Aorta (tissue), 5 donors: Measurements from ENCODE around the gene ZNF667. TPM values are rescaled to one million over a fixed set of nuclear protein-coding genes. Genes with fewer than 3 reads are reported as not detected.

Source experiments
- ATAC-seq: fragments of 200-7000 bp; cut with Tn5 transposase; one replicate; pipeline ENCODE4 v1.9.1; 2022; ENCODE audit warnings: moderate library complexity; ENCODE audit not compliant: low FRiP score
- DNase-seq, 2 donors: peaks; one replicate each; pipeline ENCODE4 v3.0.0-alpha.2; 2020
- H3K27ac ChIP-seq, 2 donors: one replicate each; pipeline ENCODE4 v1.5.1; 2013; ENCODE audit warnings: low read length in 2 of 2, mild to moderate bottlenecking in 2 of 2, moderate library complexity in 2 of 2, control low read depth in 1 of 2, inconsistent platforms in 1 of 2, low read depth in 1 of 2
- H3K27me3 ChIP-seq, 2 donors: one replicate each; pipeline ENCODE4 v1.6.1; 2013; ENCODE audit warnings: control low read depth in 1 of 2, low read length in 1 of 2, mild to moderate bottlenecking in 1 of 2, moderate library complexity in 1 of 2; ENCODE audit not compliant: insufficient read depth in 2 of 2, control insufficient read depth in 1 of 2
- H3K36me3 ChIP-seq, 2 donors: one replicate each; pipeline ENCODE4 v1.6.1; 2013; ENCODE audit warnings: control low read depth in 1 of 2, low read length in 1 of 2, mild to moderate bottlenecking in 1 of 2; ENCODE audit not compliant: insufficient read depth in 2 of 2, control insufficient read depth in 1 of 2
- H3K4me1 ChIP-seq, 2 donors: one replicate each; pipeline ENCODE4 v1.6.1; 2013; ENCODE audit warnings: low read length in 2 of 2, control low read depth in 1 of 2, mild to moderate bottlenecking in 1 of 2, moderate library complexity in 1 of 2; ENCODE audit not compliant: insufficient read depth in 2 of 2, control insufficient read depth in 1 of 2
- H3K4me3 ChIP-seq, 2 donors: one replicate each; pipeline ENCODE4 v1.5.1; 2013; ENCODE audit warnings: low read length in 2 of 2, control low read depth in 1 of 2, mild to moderate bottlenecking in 1 of 2
- H3K9me3 ChIP-seq: one replicate; pipeline ENCODE4 v1.6.1; 2013; ENCODE audit warnings: mild to moderate bottlenecking, low read length; ENCODE audit not compliant: control insufficient read depth
- WGBS, 2 donors: extraction: QIAGEN DNeasy Blood & Tissue Kit; methylation state at CpG; one replicate each; pipeline ENCODE4 v1.1.7; 2013; 5-methylcytosine and 5-hydroxymethylcytosine counted together
- intact Hi-C, 2 donors: fragments of 100-400 bp; cut with DNase I; formaldehyde crosslinking; loops; one replicate each; pipeline versions ENCODE4 v1.14.2 to v1.15.0; 2022
- polyA plus RNA-seq, 2 donors: library from polyadenylated mRNA; stranded (reverse); fragments of 200-250 nt; gene quantifications; one replicate each; pipeline ENCODE4 v1.2.3, GENCODE V29; 2013
- total RNA-seq, 2 donors: library from RNA; stranded (reverse); fragmentation: NEBNext Ultra II Directional; extraction: Animal tissue kit (Norgen Biotek cat#: 25700); gene quantifications; one replicate each; pipeline ENCODE4 v1.2.1, GENCODE V29; 2021
- donor health status: healthy with polysubstance abuse.
- donor health status: Bipolar disorder and iron deficiency.
- donor health status: DM: no; HTN: no; CAD: no.
- donor health status: DM: no; HTN: no; CAD: no.
- donor health status: DM: yes; HTN: yes; CAD: no.

Gene ZNF667
- total and polyA plus RNA-seq, 4 donors, result 2.8 to 7.0 (median 4.3) TPM

GRCh38 chr19:56476093-56476492, 1.1 kb downstream of the ZNF667 start:
- 80 to 85% methylated on average over 10 of the region's 10 CpGs for WGBS, 2 donors
- Histone ChIP-seq H3K36me3 (peaks cover 0 to 2% of the 10 kb centered on the region in 2 donors), H3K9me3 (peaks cover 10% of the 10 kb centered on the region), H3K27me3 (no peaks in the 10 kb centered on the region), H3K4me1 (peaks cover 0 to 3% of the 10 kb centered on the region in 2 donors), H3K4me3 (no peak overlapping the region), H3K27ac (no peak overlapping the region)
- DNase-seq, result no peak
- ATAC-seq, result no peak
- intact Hi-C loops, result loop anchor here in 1 of 2 donors (5.0 kb wide), 1 partner anchor 74 kb away; the partner anchor contains the start of gene ZNF583

- H3K4me3 ChIP-seq, result no peak overlapping the region
- H3K9me3 ChIP-seq, result peaks cover 20% of the 10 kb centered on the region
- peaks cover 0 to 3% of the 10 kb centered on the region in 2 donors for H3K4me1 ChIP-seq
- H3K36me3 ChIP-seq, result peaks cover 0 to 4% of the 10 kb centered on the region in 2 donors
- H3K27me3 ChIP-seq, result no peaks in the 10 kb centered on the region
- H3K27ac ChIP-seq, result no peak overlapping the region
- no peak for DNase-seq
- intact Hi-C loops, result no loop called here
- ATAC-seq, result no peak
- WGBS, 2 donors, result 68 to 72% methylated on average over 3 of the region's 3 CpGs
Measured at GRCh38 chr19:56474308-56474707, 2.8 kb downstream of the ZNF667 start.

- ATAC-seq (no peak), DNase-seq (no peak)
- Histone ChIP-seq H3K9me3 (peaks cover 14% of the 10 kb centered on the region), H3K27me3 (no peaks in the 10 kb centered on the region), H3K27ac (no peak overlapping the region), H3K4me1 (no peaks in the 10 kb centered on the region), H3K36me3 (peaks cover 0 to 11% of the 10 kb centered on the region in 2 donors), H3K4me3 (peak overlapping the region in 1 of 2 donors; percentile 4)
- intact Hi-C loops, result no loop called here
- WGBS, 2 donors, result 97 to 98% methylated on average over 8 of the region's 8 CpGs
Measured at GRCh38 chr19:56441206-56441792, 35.8 kb downstream of the ZNF667 start.

- Histone ChIP-seq H3K36me3 (peaks cover 4 to 12% of the 10 kb centered on the region in 2 donors), H3K4me1 (no peaks in the 10 kb centered on the region), H3K27me3 (no peaks in the 10 kb centered on the region), H3K27ac (no peak overlapping the region), H3K9me3 (peaks cover 15% of the 10 kb centered on the region), H3K4me3 (peak overlapping the region in 1 of 2 donors; percentile 8)
- 81 to 97% methylated on average over 1 of the region's 1 CpG for WGBS, 2 donors
- intact Hi-C loops, result no loop called here
- ATAC-seq (no peak), DNase-seq (no peak)
Measured at GRCh38 chr19:56423985-56424353, 53.2 kb downstream of the ZNF667 start.

GRCh38 chr19:56423276-56423984, 53.7 kb downstream of the ZNF667 start:
- Histone ChIP-seq H3K27me3 (no peaks in the 10 kb centered on the region), H3K9me3 (peaks cover 15% of the 10 kb centered on the region), H3K4me1 (no peaks in the 10 kb centered on the region), H3K27ac (no peak overlapping the region), H3K36me3 (peaks cover 4 to 12% of the 10 kb centered on the region in 2 donors), H3K4me3 (peak overlapping the region in 1 of 2 donors; percentile 8)
- no peak for DNase-seq
- intact Hi-C loops, result no loop called here
- 95 to 96% methylated on average over 5 of the region's 5 CpGs for WGBS, 2 donors
- no peak for ATAC-seq

- DNase-seq (no peak), ATAC-seq (no peak)
- Histone ChIP-seq H3K9me3 (peaks cover 10% of the 10 kb centered on the region), H3K36me3 (peaks cover 6 to 11% of the 10 kb centered on the region in 2 donors), H3K27ac (no peak overlapping the region), H3K27me3 (no peaks in the 10 kb centered on the region), H3K4me3 (no peak overlapping the region), H3K4me1 (no peaks in the 10 kb centered on the region)
- WGBS, 2 donors, result 93 to 94% methylated on average over 4 of the region's 4 CpGs
- intact Hi-C loops, result loop anchor here in 1 of 2 donors (10.0 kb wide), 1 partner anchor 160 kb away; the partner anchor contains the start of gene ZNF470
Measured at GRCh38 chr19:56405062-56405461, 72.1 kb downstream of the ZNF667 start.

- Histone ChIP-seq H3K36me3 (peaks cover 6 to 11% of the 10 kb centered on the region in 2 donors), H3K4me3 (peak overlapping the region; percentile 44 to 66), H3K4me1 (no peaks in the 10 kb centered on the region), H3K27ac (no peak overlapping the region), H3K9me3 (peaks cover 10% of the 10 kb centered on the region), H3K27me3 (no peaks in the 10 kb centered on the region)
- intact Hi-C loops, result loop anchor here in 1 of 2 donors (5.0 to 10.0 kb wide), 2 partner anchors 73 to 160 kb away; partner anchors contain the start of genes ZNF470 and ZNF667
- ATAC-seq, result no peak
- no peak for DNase-seq
- 34 to 47% methylated on average over 9 of the region's 9 CpGs for WGBS, 2 donors
Measured at GRCh38 chr19:56404705-56405056, 72.5 kb downstream of the ZNF667 start.

GRCh38 chr19:56403764-56404704, 73.1 kb downstream of the ZNF667 start, which contains the start of gene ZNF583:
TSS of gene ZNF583 (plus strand) at chr19:56404332. CDS start at chr19:56407115, 2,783 bp downstream.
- H3K9me3 ChIP-seq, result peaks cover 7% of the 10 kb centered on the region
- peaks cover 6 to 7% of the 10 kb centered on the region in 2 donors for H3K36me3 ChIP-seq
- peak within 1 kb of the TSS; percentile 50 to 69 for H3K4me3 ChIP-seq
- H3K4me1 ChIP-seq, result no peaks in the 10 kb centered on the region
- intact Hi-C loops, result loop anchor here in 1 of 2 donors (5.0 to 10.0 kb wide), 2 partner anchors 73 to 161 kb away; partner anchors contain the start of genes ZNF470 and ZNF667
- peak within 1 kb of the TSS in 1 of 2 donors; percentile 38 for H3K27ac ChIP-seq
- H3K27me3 ChIP-seq, result no peaks in the 10 kb centered on the region
- ATAC-seq, result peak; percentile 99
- WGBS, 2 donors, result 0% methylated on average over 69 to 70 of the region's 70 CpGs
- peak; percentile 98 to 99 for DNase-seq
